ENCODE measurements around the gene GRPEL1.

DNA sequence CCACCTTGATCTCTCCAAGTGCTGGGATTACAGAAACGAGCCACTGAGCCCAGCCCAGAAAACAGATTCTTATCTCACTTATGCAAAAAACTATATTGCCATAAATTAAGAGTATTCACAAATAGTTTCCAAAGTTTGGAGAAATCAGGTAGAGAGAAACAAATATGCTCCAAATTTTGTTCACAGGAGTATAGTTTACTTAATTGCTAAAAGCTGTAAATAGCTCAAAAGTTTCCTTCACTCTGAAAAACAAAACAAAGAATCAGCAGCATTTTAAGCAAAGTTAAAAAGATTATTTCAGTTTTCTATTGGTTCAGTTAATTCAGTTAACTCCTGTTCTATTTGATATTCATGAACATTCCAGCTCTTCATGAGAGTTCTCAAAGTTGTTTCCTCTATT is 18.5 kb upstream of the GRPEL1 start:
- no peak for TF ChIP-seq POLR2A (IDR thresholded peaks at IDR 0.05)
- TF ChIP-seq, protein P1, sequence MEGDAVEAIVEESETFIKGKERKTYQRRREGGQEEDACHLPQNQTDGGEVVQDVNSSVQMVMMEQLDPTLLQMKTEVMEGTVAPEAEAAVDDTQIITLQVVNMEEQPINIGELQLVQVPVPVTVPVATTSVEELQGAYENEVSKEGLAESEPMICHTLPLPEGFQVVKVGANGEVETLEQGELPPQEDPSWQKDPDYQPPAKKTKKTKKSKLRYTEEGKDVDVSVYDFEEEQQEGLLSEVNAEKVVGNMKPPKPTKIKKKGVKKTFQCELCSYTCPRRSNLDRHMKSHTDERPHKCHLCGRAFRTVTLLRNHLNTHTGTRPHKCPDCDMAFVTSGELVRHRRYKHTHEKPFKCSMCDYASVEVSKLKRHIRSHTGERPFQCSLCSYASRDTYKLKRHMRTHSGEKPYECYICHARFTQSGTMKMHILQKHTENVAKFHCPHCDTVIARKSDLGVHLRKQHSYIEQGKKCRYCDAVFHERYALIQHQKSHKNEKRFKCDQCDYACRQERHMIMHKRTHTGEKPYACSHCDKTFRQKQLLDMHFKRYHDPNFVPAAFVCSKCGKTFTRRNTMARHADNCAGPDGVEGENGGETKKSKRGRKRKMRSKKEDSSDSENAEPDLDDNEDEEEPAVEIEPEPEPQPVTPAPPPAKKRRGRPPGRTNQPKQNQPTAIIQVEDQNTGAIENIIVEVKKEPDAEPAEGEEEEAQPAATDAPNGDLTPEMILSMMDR (IDR thresholded peaks at IDR 0.05): no peak
